Measurements from ENCODE around the gene PRDX6.
A peak's percentile ranks its signal among the peaks of the same experiment; 100 is the strongest.

The PRDX6 gene

DNA sequence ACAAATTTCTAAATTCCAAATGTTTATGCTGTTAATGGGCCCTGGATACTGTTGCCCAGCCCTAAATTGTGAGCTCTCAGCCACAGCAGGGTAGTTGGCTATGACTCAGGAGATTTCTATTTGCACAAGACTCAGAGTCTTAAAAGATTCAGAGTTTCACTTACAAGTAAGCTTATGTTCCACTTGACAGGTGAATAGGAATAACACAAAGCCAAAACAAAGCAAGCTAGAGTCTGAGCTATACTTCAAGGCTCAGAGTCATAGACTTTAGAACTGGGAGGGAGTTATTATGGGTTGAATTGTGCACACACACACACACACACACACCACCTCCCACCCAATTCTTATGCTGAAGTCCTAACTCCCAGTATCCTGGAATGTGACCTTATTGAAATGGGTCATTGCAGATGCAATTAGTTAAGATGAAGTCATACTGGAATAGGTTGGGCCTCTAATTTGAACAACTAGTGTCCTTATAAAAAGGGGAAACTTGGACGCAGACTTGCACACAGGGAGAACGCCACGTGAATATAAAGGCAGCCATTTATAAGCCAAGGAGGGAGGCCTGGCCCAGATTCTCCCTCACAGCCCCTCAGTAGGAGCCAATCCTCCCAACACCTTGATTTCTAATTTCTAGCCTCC lies 30.2 kb downstream of the PRDX6 start (continued):
- peak; percentile 95 for TF ChIP-seq SP7 (tag by site-specific recombination; IDR thresholded peaks at IDR 0.05)
- TF ChIP-seq ZNF473 (tag by site-specific recombination; IDR thresholded peaks at IDR 0.05): no peak
- TF ChIP-seq ZNF529 (tag by site-specific recombination; IDR thresholded peaks at IDR 0.05; ENCODE audit: insufficient replicate concordance): no peak
- no peak for TF ChIP-seq MEIS1 (CRISPR knock-in tag; IDR thresholded peaks at IDR 0.05; ENCODE audit: borderline replicate concordance)
- no peak for TF ChIP-seq ZNF354C (tag by site-specific recombination; IDR thresholded peaks at IDR 0.05; ENCODE audit: borderline replicate concordance, low read depth)
- TF ChIP-seq ZNF362 (tag by site-specific recombination; IDR thresholded peaks at IDR 0.05): 0 out of 2 replicates have a peak, but pooled peaks have one; percentile 65
- 0 out of 2 replicates have a peak, but pooled peaks have one; percentile 49 for TF ChIP-seq ZNF324 (tag by site-specific recombination; IDR thresholded peaks at IDR 0.05)
- no peak for TF ChIP-seq ZNF223 (tag by site-specific recombination; IDR thresholded peaks at IDR 0.05)
- TF ChIP-seq, protein P1, sequence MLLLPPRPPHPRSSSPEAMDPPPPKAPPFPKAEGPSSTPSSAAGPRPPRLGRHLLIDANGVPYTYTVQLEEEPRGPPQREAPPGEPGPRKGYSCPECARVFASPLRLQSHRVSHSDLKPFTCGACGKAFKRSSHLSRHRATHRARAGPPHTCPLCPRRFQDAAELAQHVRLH (tag by site-specific recombination; IDR thresholded peaks at IDR 0.05): 0 out of 2 replicates have a peak, but pooled peaks have one; percentile 23
- no peak for TF ChIP-seq ZNF561 (tag by site-specific recombination; IDR thresholded peaks at IDR 0.05; ENCODE audit: borderline replicate concordance)
- TF ChIP-seq ZNF132 (tag by site-specific recombination; IDR thresholded peaks at IDR 0.05; ENCODE audit: borderline replicate concordance): no peak
- no peak for TF ChIP-seq ZNF610 (tag by site-specific recombination; IDR thresholded peaks at IDR 0.05; ENCODE audit: borderline replicate concordance)
- peak; percentile 43; the same call in 1 of the 2 replicates for TF ChIP-seq GFI1B (tag by site-specific recombination; IDR thresholded peaks at IDR 0.05)
- TF ChIP-seq BCL11B (tag by site-specific recombination; IDR thresholded peaks at IDR 0.05; ENCODE audit: low read depth): no peak
- no peak for TF ChIP-seq ZNF423 (tag by site-specific recombination; IDR thresholded peaks at IDR 0.05)
- peak; percentile 89; the same call in 1 of the 2 replicates for TF ChIP-seq ZNF24 (tag by site-specific recombination; IDR thresholded peaks at IDR 0.05)
- TF ChIP-seq ZNF341 (tag by site-specific recombination; IDR thresholded peaks at IDR 0.05; ENCODE audit: low read depth): no peak
- TF ChIP-seq, protein P2, sequence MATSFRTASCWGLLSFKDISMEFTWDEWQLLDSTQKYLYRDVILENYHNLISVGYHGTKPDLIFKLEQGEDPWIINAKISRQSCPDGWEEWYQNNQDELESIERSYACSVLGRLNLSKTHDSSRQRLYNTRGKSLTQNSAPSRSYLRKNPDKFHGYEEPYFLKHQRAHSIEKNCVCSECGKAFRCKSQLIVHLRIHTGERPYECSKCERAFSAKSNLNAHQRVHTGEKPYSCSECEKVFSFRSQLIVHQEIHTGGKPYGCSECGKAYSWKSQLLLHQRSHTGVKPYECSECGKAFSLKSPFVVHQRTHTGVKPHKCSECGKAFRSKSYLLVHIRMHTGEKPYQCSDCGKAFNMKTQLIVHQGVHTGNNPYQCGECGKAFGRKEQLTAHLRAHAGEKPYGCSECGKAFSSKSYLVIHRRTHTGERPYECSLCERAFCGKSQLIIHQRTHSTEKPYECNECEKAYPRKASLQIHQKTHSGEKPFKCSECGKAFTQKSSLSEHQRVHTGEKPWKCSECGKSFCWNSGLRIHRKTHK (tag by site-specific recombination; IDR thresholded peaks at IDR 0.05): no peak
- TF ChIP-seq ZNF792 (tag by site-specific recombination; IDR thresholded peaks at IDR 0.05): no peak
- TF ChIP-seq ZNF155 (tag by site-specific recombination; IDR thresholded peaks at IDR 0.05): no peak
- TF ChIP-seq ZNF214 (tag by site-specific recombination; IDR thresholded peaks at IDR 0.05; ENCODE audit: borderline replicate concordance): no peak
- peak; percentile 49; the same call in 1 of the 2 replicates for TF ChIP-seq PRDM1 (tag by site-specific recombination; IDR thresholded peaks at IDR 0.05)
- TF ChIP-seq ZXDB (tag by site-specific recombination; IDR thresholded peaks at IDR 0.05): 0 out of 2 replicates have a peak, but pooled peaks have one; percentile 40
- no peak for TF ChIP-seq ZNF549 (tag by site-specific recombination; IDR thresholded peaks at IDR 0.05)
- TF ChIP-seq ZSCAN23 (tag by site-specific recombination; IDR thresholded peaks at IDR 0.05): no peak
- 0 out of 2 replicates have a peak, but pooled peaks have one; percentile 69 for TF ChIP-seq BCL11A (tag by site-specific recombination; IDR thresholded peaks at IDR 0.05; ENCODE audit: low read depth)
- TF ChIP-seq ZFP41 (tag by site-specific recombination; IDR thresholded peaks at IDR 0.05; ENCODE audit: borderline replicate concordance): no peak
- no peak for TF ChIP-seq OVOL3 (tag by site-specific recombination; IDR thresholded peaks at IDR 0.05)
- TF ChIP-seq ZNF544 (tag by site-specific recombination; IDR thresholded peaks at IDR 0.05): no peak
- TF ChIP-seq, protein P3, sequence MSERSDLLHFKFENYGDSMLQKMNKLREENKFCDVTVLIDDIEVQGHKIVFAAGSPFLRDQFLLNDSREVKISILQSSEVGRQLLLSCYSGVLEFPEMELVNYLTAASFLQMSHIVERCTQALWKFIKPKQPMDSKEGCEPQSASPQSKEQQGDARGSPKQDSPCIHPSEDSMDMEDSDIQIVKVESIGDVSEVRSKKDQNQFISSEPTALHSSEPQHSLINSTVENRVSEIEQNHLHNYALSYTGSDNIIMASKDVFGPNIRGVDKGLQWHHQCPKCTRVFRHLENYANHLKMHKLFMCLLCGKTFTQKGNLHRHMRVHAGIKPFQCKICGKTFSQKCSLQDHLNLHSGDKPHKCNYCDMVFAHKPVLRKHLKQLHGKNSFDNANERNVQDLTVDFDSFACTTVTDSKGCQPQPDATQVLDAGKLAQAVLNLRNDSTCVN (tag by site-specific recombination; optimal IDR thresholded peaks at IDR 0.05): no peak
- TF ChIP-seq ZNF366 (tag by site-specific recombination; conservative IDR thresholded peaks at IDR 0.05): peak; percentile 96
- no peak for TF ChIP-seq ATF2 (tag by site-specific recombination; IDR thresholded peaks at IDR 0.05; ENCODE audit: low read depth)
- no peak for TF ChIP-seq ZNF48 (tag by site-specific recombination; IDR thresholded peaks at IDR 0.05)
- peak; percentile 86 for TF ChIP-seq SCRT1 (tag by site-specific recombination; IDR thresholded peaks at IDR 0.05; ENCODE audit: borderline replicate concordance)
- no peak for TF ChIP-seq ZNF202 (tag by site-specific recombination; IDR thresholded peaks at IDR 0.05; ENCODE audit: borderline replicate concordance)
- peak; percentile 77 for TF ChIP-seq TRIM28 (IDR thresholded peaks at IDR 0.05; ENCODE audit: borderline replicate concordance, low read length)
- 0 out of 2 replicates have a peak, but pooled peaks have one; percentile 36 for TF ChIP-seq YY1 (tag by site-specific recombination; IDR thresholded peaks at IDR 0.05)
